Measurements from ENCODE around the gene LMX1B. TPM values are rescaled to one million over a fixed set of nuclear protein-coding genes. Genes with fewer than 3 reads are reported as not detected.

The LMX1B gene
- polyA plus RNA-seq, 1 donor (not counting 4 experiments of a cell fraction or from before 2014, with no cell fraction given), result 0.24 TPM

DNA sequence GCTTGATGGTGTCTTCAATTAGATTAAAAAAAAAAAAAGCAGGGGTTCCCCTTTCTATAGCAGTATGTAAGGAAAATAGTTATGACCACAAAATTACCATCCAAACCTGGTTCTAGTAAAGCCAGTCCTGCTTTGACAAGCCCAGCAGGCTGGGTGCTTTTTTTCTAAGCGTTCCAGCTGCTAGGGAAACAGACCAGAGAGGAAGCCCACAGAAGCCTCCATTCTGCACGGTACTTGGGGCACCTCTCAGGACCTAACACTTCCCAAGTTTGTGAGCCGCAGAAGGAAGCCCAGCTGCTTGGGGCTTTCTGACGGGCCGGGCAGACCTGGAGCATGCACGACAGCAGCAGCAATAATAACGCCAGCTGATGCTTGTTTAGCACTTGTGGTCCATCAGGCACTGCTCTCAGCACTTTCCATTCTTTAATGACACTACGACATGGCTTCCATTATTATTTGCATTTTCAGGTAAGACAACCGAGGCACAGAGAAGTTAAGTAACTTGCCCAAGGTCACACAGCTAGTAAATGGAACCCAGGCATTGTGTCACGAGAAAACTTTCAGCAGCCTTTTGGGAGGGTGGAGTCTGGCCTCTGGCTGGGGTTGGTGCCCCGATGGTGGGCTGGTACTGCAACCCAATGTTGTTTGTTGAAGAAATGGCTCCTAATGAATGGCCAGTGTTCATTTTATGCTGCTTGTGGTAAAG, 15.4 kb downstream of the LMX1B start:
- Histone ChIP-seq H3K9ac (ENCODE audit: control insufficient read depth, extremely low read depth, insufficient read depth, low read length) (no peak overlapping the region), H3K9me1 (ENCODE audit: control insufficient read depth, extremely low read depth, insufficient read depth, low read length) (no peaks in the 10 kb centered on the region), H2AFZ (ENCODE audit: control insufficient read depth, low read length) (no peak overlapping the region), H3K4me3 (ENCODE audit: control insufficient read depth in 2 of 3, extremely low read depth in 1 of 3, insufficient read depth in 2 of 3, low read depth in 1 of 3, low read length in 3 of 3) (no peak overlapping the region), H4K20me1 (ENCODE audit: control insufficient read depth, extremely low read depth, insufficient read depth, low read length) (no peaks in the 10 kb centered on the region), H3K36me3 (ENCODE audit: control insufficient read depth in 2 of 2, extremely low read depth in 1 of 2, insufficient read depth in 2 of 2, low read length in 2 of 2) (no peaks in the 10 kb centered on the region), H3K9me3 (ENCODE audit: control insufficient read depth, low read depth, low read length) (no peaks in the 10 kb centered on the region), H3K4me1 (ENCODE audit: control insufficient read depth, extremely low read depth, insufficient read depth, low read length) (peaks cover 4% of the 10 kb centered on the region), H3K4me2 (ENCODE audit: control insufficient read depth, extremely low read depth, insufficient read depth, low read depth, low read length) (no peak overlapping the region), H3K79me2 (ENCODE audit: control insufficient read depth, insufficient read depth, low read length) (no peaks in the 10 kb centered on the region), H3K27ac (ENCODE audit: control insufficient read depth, insufficient read depth, low read length) (no peak overlapping the region), H3K27me3 (ENCODE audit: control insufficient read depth, extremely low read depth, insufficient read depth, low read length) (no peaks in the 10 kb centered on the region)
- DNase-seq (ENCODE audit: low read depth, low spot score) (no peak), FAIRE-seq (no peak)
- no peak for TF ChIP-seq EZH2 (IDR thresholded peaks at IDR 0.05; ENCODE audit: low read length)
- dilution Hi-C loops (cut with MboI; ENCODE audit: extremely low pct_ligation_motif_present, low sequenced_read_pairs), result no loop called here

- H3K4me1 ChIP-seq (ENCODE audit: control insufficient read depth, extremely low read depth, insufficient read depth, low read length), result peaks cover 8% of the 10 kb centered on the region
- no peaks in the 10 kb centered on the region for H4K20me1 ChIP-seq (ENCODE audit: control insufficient read depth, extremely low read depth, insufficient read depth, low read length)
- no peak for TF ChIP-seq EZH2 (IDR thresholded peaks at IDR 0.05; ENCODE audit: low read length)
- TF ChIP-seq, protein P1, sequence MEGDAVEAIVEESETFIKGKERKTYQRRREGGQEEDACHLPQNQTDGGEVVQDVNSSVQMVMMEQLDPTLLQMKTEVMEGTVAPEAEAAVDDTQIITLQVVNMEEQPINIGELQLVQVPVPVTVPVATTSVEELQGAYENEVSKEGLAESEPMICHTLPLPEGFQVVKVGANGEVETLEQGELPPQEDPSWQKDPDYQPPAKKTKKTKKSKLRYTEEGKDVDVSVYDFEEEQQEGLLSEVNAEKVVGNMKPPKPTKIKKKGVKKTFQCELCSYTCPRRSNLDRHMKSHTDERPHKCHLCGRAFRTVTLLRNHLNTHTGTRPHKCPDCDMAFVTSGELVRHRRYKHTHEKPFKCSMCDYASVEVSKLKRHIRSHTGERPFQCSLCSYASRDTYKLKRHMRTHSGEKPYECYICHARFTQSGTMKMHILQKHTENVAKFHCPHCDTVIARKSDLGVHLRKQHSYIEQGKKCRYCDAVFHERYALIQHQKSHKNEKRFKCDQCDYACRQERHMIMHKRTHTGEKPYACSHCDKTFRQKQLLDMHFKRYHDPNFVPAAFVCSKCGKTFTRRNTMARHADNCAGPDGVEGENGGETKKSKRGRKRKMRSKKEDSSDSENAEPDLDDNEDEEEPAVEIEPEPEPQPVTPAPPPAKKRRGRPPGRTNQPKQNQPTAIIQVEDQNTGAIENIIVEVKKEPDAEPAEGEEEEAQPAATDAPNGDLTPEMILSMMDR (optimal IDR thresholded peaks at IDR 0.05 in 1 of 3, IDR thresholded peaks at IDR 0.05 in 1 of 3, conservative IDR thresholded peaks at IDR 0.05 in 1 of 3; ENCODE audit: extremely low read depth in 1 of 3, insufficient read depth in 2 of 3, low read length in 3 of 3), result no peak
- no peak overlapping the region for H3K27ac ChIP-seq (ENCODE audit: control insufficient read depth, insufficient read depth, low read length)
- FAIRE-seq (no peak), DNase-seq (ENCODE audit: low read depth, low spot score) (no peak)
- no peaks in the 10 kb centered on the region for H3K9me1 ChIP-seq (ENCODE audit: control insufficient read depth, extremely low read depth, insufficient read depth, low read length)
- H3K4me2 ChIP-seq (ENCODE audit: control insufficient read depth, extremely low read depth, insufficient read depth, low read depth, low read length), result no peak overlapping the region
- no peak overlapping the region for H2AFZ ChIP-seq (ENCODE audit: control insufficient read depth, low read length)
- no peaks in the 10 kb centered on the region for H3K27me3 ChIP-seq (ENCODE audit: control insufficient read depth, extremely low read depth, insufficient read depth, low read length)
- no peaks in the 10 kb centered on the region for H3K79me2 ChIP-seq (ENCODE audit: control insufficient read depth, insufficient read depth, low read length)
- H3K36me3 ChIP-seq (ENCODE audit: control insufficient read depth in 2 of 2, extremely low read depth in 1 of 2, insufficient read depth in 2 of 2, low read length in 2 of 2), result no peaks in the 10 kb centered on the region
- no peaks in the 10 kb centered on the region for H3K9me3 ChIP-seq (ENCODE audit: control insufficient read depth, low read depth, low read length)
- H3K4me3 ChIP-seq (ENCODE audit: control insufficient read depth in 2 of 3, extremely low read depth in 1 of 3, insufficient read depth in 2 of 3, low read depth in 1 of 3, low read length in 3 of 3), result no peak overlapping the region
- no peak overlapping the region for H3K9ac ChIP-seq (ENCODE audit: control insufficient read depth, extremely low read depth, insufficient read depth, low read length)
- dilution Hi-C loops (cut with MboI; ENCODE audit: extremely low pct_ligation_motif_present, low sequenced_read_pairs), result no loop called here
Observed at GRCh38 chr9:126630458-126631237, 16.9 kb downstream of the LMX1B start.
